ENCODE results near the gene AP3S2.
"Not testable (repeated sequence)": the region's sequence is repeated elsewhere in the genome, so short reads cannot be mapped to it uniquely, and the experiment has no call there.

Gene AP3S2

DNA sequence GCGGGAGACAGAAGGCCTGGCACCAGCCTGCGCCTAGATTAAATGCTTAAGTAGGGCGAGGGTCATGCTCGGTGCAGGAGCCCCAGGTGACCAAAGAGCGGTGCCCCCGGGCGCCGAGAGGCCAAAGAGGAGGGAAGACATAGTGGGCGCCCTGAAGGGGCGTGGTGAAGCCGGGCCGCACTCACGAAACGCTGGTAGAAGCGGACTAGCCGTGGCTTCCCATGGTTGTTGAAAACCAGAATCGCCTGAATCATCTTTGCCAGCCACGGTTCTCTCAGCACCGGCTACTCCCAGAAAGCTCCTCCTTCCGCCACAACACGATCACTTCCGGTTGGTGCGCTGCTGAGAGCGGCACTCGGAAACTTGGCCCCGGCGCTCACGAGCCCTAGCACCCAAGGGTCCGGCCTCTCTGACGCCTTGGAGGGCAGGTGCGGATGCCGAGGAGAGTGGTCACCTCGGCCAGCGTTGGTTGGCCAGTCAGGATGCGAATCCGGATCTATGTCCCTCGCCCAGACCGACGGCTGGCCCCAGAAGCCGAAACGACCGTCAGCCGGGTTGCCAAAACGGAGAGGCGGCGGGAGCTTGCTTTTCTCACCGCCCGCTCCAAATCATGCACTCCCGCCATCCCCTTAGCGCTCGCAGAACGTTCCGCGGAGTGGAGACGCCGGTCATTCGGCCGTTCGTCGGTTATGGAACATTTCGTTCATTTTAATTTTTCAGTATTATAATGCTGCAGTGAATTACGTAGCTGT, at the start of gene AP3S2:
TSS of gene AP3S2 (minus strand) at position 299 of the 752 bp plus-strand sequence. CDS start at position 254, 45 bp downstream.
- peak; percentile 82 for DNase-seq (ENCODE audit: low spot score)
- TF ChIP-seq, protein P1, sequence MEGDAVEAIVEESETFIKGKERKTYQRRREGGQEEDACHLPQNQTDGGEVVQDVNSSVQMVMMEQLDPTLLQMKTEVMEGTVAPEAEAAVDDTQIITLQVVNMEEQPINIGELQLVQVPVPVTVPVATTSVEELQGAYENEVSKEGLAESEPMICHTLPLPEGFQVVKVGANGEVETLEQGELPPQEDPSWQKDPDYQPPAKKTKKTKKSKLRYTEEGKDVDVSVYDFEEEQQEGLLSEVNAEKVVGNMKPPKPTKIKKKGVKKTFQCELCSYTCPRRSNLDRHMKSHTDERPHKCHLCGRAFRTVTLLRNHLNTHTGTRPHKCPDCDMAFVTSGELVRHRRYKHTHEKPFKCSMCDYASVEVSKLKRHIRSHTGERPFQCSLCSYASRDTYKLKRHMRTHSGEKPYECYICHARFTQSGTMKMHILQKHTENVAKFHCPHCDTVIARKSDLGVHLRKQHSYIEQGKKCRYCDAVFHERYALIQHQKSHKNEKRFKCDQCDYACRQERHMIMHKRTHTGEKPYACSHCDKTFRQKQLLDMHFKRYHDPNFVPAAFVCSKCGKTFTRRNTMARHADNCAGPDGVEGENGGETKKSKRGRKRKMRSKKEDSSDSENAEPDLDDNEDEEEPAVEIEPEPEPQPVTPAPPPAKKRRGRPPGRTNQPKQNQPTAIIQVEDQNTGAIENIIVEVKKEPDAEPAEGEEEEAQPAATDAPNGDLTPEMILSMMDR (IDR thresholded peaks at IDR 0.05; ENCODE audit: extremely low read depth, missing control alignments) = no peak

DNA sequence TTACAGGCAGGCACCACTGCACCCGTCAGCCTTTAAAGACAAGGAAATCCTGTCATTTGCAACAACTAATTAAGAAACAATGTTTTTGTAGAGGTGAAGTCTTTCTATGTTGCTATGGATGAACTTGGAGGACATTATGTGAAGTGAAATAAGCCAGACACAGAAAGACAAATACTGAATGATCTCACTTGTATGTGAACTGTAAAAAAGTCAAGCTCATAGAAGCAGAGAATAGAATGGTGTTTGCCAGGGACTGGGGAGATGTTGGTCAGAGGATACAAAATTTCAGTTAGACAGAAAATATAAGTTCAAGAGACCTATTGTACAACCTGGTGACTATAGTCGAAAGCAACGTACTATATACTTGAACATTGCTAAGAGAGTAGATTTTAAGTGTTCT, 46.1 kb upstream of the AP3S2 start:
- TF ChIP-seq, protein P1 (IDR thresholded peaks at IDR 0.05; ENCODE audit: extremely low read depth, missing control alignments) = no peak
- DNase-seq (ENCODE audit: low spot score) = no peak

DNA sequence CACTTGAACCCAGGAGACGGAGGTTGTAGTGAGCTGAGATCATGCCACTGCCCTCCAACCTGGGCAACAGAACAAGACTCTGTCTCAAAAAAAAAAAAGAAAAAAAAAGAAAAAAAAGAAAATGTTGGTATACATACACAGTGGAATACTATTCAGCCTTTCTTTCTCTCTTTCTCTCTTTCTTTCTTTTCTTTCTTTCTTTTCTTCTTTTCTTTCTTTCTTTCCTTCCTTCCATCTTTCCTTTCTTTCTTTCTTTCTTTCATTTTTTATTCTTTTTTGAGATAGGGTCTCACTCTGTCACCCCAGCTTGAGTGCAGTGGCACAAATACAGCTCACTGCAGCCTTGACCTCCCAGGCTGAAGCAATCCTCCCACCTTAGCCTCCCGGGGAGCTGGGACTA, 45.6 kb upstream of the AP3S2 start:
- DNase-seq (ENCODE audit: low spot score) = not testable (repeated sequence)

DNA sequence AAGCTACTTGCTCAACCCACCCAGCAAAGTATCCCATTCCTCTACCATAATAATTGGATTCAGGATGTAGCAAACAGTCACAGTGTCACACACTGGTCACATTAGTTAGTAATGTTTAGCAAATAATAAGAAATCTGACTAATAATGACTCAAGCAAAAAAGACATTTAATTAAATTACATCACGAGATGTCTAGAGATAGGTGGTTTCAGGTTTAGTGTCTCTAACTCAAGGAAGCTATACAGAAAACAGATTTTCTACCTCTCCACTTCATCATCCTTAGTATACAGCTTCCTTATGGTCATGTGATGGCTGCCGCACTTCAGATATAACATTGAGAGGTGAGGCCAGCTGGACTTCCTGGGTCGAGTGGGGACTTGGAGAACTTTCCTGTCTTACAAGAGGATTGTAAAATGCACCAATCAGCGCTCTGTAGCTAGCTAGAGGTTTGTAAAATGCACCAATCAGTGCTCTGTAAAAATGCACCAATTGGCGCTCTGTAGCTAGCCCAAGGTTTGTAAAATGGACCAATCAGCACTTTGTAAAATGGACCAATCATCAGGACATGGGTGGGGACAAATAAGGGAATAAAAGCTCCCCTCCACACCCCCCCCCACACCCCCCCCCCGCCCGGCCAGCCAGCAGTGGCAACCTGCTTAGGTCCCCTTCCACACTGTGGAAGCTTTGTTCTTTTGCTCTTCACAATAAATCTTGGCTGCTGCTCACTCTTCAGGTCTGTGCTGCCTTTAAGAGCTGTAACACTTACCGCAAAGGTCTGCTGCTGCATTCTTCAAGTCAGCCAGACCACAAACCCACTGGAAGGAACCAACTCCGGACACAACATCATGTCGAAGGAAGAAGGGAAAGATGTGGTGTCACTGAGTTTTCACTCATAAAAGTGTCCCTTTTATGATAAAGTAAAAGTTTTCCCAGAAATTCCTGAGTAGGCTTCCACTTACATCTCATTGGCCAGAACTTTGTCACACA, 43.9 kb upstream of the AP3S2 start:
- TF ChIP-seq, protein P1 (IDR thresholded peaks at IDR 0.05; ENCODE audit: extremely low read depth, missing control alignments) = no peak
- DNase-seq (ENCODE audit: low spot score) = no peak

DNA sequence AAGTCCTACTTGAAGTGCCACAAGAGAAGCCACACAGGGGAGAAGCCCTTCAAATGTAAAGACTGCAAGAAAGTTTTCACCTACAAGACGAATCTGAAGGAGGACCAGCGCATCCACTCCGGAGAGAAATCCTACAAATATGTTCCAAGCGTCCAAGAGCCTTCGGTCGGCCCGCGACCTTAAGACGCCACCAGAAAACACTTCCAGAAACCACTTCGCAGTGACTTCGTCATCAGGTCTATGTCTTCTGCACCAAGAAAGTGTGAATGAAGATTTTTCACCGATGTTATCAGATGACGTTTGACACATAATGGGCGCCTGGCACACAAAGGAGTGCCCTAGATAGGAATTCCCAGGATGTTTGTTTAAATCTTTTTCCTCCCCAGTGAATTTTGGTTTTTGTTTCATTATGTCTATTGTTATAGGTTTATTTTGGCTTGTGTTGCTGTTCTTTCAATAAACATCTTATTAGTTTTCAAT, 43.0 kb upstream of the AP3S2 start:
- no peak for DNase-seq (ENCODE audit: low spot score)
- TF ChIP-seq, protein P1 (IDR thresholded peaks at IDR 0.05; ENCODE audit: extremely low read depth, missing control alignments) = no peak

DNA sequence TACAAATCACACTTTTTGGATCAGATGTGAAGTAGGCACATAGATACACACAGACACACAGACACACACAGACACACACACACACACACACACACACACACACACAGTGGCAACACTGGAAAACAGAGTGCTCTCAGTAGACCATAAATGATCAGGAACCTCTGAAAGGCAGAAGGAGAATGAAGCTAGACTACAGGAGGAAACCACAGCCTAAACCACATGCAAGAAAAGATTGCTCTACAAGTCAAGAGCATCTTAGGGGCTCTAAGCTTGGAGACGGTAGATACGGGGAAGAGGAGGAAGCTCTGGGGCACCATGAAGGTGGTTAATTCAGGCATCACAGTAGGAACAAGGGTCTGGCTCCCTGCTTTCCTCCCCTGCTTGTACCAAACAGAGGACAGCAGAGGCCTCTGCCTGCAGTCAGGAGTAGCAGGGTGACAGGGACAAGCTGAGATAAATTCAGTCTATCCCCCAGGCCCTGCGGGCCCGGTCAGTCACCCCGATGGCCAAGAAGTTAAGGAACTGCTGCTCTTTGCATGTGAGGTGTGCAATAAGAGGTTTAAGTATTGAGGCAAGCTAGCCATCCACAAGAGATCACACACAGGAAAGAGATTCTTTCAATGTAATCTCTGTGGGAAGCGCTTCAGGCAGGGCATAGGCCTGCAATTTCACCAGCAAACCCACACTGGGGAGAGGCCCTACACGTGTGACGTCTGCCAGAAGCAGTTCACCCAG, 42.4 kb upstream of the AP3S2 start:
- TF ChIP-seq, protein P1 (IDR thresholded peaks at IDR 0.05; ENCODE audit: extremely low read depth, missing control alignments) = no peak
- no peak for DNase-seq (ENCODE audit: low spot score)

DNA sequence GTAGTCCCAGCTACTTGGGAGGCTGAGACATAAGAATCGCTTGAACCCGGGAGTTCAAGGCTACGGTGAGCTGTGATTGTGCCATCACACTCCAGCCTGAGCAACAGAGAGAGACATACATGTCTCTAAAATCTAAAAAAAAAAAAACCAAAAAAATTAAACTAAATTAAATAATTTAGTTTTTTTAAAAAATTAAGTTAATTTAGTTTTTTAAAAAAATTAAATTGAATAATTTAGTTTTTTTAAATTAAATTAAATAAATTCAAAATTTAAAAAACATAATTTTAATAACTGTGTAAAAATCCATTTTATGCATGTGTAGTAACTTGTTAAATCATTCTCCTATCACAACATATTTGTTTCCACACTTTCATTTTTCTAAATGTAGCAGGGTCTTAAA, 39.1 kb upstream of the AP3S2 start:
- TF ChIP-seq, protein P1 (IDR thresholded peaks at IDR 0.05; ENCODE audit: extremely low read depth, missing control alignments) = no peak
- no peak for DNase-seq (ENCODE audit: low spot score)

Data from GM20000 (cell line).